Right forelimb (tissue), 1 donor: Measurements from ENCODE around the gene RNF40.
A peak's percentile ranks its signal among the peaks of the same experiment; 100 is the strongest.

Experiments used
- DNase-seq: peaks from one replicate; pipeline ENCODE4 v3.0.0-alpha.2; 2018

The RNF40 gene

GRCh38 chr16:30741461-30741914 is 20.6 kb upstream of the RNF40 start:
- DNase-seq: no peak

- no peak for DNase-seq
These were observed 18.4 kb upstream of the RNF40 start for GRCh38 chr16:30743716-30744115.

GRCh38 chr16:30744183-30744582 is 17.9 kb upstream of the RNF40 start:
- DNase-seq: no peak

DNA sequence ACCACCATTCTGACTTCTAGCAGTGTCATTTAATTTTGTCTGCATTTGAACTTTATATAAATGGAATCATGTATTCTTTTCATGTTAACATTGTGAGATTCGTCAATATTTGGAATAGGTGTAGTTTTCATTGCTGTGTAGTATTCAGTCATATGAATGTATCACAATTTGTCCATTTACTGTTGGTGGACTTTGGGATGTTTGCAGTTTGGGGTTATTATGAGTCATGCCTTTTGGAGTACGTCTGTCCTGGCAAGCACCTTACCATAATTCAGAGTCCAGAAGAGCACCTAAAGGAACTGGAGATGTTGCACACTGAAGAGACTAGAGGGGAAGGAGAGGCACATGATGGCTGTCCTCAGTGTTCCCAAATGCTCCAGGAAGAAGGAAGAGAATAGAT is 17.0 kb upstream of the RNF40 start:
- no peak for DNase-seq

DNA sequence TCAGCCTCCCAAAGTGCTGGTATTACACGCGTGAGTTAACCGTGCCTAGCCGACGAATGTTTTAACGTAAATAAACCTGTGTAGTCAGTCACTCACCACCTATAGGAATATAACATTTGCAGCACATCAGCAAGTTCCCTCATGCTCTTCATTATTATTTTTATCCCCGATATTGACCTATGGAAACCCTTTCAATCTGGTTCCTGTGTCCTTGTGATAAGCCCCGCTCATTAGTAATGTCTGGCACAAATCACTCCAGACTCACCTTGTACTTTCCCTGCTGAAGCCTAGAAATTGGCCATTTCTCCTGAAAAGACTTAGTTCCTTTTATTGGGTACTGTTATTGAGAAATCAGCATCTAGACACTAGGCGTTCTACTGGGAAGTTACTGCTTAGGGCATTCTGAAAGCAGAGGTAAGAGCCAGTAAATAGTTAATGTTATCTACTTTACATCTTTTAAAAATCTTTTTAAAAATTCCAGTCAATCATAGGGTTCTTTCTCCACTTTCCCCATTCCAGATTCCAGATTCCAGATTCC is 15.4 kb upstream of the RNF40 start:
- no peak for DNase-seq

DNA sequence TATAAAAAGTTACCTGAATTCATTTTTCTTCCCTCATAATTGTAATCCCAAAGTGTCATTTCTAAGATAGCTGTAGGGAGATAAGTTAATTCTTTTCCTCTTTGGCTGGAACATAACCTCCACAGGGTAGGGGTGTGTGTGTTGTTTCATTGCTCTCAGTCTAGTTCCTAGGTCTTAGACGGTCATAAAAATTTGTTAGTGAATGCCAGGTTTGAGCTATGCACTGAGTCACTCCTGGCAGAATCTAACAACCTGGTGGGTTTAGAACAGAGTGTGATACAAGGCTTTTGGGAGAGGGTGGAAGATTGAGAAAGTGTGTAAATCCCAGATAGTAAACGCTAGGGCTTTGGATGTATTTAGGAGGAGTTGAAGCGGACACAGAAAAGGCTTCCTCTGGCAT is 14.8 kb upstream of the RNF40 start:
- DNase-seq: no peak

DNA sequence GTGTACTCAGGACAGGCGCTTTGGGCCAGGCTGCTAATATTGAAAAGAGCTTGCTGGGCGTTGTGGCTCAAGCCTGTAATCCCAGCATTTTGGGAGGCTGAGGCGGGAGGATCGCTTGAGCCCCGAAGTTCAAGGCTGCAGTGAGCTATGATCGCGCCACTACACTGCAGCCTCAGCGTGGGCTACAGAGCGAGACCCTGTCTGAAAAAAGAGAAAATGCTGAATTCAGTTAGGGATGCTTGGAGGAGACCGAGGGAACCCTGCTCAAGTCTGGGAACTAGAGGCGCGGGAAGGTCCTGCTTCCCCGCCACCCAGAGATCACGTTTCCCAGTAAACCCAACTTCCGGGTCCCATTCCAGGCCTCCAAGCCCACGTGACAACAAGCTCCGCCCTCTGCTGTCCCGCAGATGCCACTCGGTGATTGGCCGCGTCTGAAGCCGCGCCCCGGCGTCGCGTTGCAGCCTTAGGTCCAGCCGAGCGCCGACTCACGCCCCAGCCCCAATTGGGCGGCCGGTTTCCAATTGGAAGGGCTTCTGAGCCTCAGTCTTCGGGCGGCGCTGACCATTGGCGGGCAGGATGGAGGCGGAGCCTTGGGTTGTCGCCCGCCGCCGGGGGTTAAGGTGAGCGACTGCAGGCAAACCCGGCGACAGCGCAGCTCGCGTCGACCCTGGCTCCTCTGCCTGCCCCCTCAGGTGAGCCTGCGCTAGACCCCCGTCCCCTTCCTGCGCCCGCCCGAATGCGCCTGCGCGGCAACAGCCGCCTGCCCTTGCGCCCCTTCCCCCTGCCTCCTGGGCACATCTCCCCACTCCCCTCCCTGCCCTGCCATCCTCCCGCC is 14.1 kb upstream of the RNF40 start, which contains the start of gene PHKG2:
Gene PHKG2 (plus strand): TSS at position 627 of the 835 bp plus-strand sequence. CDS start 396 bp downstream, outside the sequence.
- DNase-seq: peak; percentile 99

GRCh38 chr16:30748634-30749445 is 13.3 kb upstream of the RNF40 start:
- no peak for DNase-seq

- DNase-seq: no peak
These were observed 11.9 kb upstream of the RNF40 start for GRCh38 chr16:30750201-30750600.

DNA sequence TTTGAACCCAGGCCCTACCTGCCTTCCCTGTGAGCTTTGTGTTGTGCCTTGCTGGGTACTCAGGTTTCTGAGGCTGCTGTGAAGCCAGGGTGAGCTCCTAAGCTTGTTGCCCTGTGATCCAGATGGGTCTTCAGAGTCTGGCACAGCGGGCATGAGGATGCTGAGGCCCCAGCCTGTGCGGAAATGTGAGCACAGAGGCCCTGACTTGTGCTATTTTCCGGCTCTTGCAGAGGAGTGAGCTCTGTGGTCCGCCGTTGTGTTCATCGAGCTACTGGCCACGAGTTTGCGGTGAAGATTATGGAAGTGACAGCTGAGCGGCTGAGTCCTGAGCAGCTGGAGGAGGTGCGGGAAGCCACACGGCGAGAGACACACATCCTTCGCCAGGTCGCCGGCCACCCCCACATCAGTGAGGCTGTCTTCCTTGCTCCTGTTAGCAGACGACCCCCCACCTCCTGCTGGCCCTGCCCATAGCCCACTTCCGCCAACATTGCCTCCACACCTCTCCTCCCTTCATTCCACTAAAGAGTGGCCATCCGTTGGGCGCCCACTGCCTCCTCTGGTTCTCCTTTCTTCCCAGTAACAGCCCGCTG is 11.2 kb upstream of the RNF40 start:
- DNase-seq: no peak

DNA sequence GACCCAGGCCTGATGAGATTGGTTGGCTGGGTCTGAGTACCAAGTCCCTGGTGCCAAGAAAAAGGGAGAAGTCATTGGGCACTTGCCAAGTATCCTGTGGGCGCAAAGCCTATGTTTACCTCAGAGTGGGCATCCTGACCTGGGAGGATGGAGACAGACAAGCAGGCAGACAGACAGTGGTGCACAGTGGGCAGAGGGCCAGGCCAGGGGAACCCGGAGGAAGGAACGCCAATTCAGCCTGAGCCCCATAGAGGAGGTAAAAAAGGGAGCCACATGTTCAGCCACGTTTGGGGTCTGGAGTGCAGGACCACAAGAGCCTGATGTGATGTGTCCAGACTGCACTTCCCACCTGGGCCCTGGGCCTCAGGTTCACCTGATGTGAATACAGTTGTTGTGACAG is 8.5 kb upstream of the RNF40 start:
- DNase-seq: no peak

DNA sequence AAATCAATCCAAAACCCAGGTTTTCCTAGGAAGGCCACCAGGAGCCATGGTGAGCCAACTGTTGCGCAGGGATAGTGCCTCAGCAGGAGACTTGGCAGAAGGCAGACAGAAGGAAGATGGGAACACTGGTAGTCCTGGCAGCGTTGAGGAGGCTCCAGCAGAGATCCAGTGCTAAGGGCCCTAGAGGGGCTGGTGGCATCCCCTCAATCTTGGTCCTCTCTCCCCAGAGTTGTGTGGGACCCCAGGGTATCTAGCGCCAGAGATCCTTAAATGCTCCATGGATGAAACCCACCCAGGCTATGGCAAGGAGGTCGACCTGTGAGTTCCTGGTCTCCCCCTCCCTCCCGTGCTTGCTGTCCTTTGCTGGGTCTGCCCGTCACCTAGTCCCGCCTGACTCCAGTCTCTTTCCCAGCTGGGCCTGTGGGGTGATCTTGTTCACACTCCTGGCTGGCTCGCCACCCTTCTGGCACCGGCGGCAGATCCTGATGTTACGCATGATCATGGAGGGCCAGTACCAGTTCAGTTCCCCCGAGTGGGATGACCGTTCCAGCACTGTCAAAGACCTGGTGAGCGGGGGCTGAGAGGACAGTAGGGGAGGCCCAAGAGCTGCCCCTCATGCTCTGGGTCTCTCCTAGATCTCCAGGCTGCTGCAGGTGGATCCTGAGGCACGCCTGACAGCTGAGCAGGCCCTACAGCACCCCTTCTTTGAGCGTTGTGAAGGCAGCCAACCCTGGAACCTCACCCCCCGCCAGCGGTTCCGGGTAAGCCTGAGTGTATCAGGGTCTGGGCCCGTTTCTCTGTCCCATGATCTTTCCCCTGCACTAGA is 6.0 kb upstream of the RNF40 start:
- DNase-seq: no peak

- no peak for DNase-seq
These were observed 5.4 kb upstream of the RNF40 start for GRCh38 chr16:30756781-30757100.

DNA sequence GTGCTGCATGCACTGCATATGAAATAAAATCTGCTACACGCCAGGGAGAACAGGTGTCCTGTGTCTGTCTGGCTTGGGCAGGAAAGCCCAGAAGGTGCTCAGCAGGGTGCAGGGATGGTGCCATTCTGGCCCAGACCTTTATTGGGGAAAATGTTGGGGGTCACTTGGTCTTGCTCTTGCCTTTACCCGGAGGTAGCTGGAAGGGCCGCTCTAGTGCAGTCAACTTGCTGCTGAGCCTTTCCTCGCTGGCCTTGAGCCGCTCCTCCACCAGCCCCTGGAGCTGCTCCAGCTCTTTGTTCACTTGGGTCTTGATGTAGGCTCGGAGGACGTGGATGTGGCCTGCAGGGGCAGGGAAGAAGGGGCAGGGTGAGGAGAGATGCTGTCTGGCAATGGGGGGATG is 4.8 kb upstream of the RNF40 start:
- DNase-seq: no peak

DNA sequence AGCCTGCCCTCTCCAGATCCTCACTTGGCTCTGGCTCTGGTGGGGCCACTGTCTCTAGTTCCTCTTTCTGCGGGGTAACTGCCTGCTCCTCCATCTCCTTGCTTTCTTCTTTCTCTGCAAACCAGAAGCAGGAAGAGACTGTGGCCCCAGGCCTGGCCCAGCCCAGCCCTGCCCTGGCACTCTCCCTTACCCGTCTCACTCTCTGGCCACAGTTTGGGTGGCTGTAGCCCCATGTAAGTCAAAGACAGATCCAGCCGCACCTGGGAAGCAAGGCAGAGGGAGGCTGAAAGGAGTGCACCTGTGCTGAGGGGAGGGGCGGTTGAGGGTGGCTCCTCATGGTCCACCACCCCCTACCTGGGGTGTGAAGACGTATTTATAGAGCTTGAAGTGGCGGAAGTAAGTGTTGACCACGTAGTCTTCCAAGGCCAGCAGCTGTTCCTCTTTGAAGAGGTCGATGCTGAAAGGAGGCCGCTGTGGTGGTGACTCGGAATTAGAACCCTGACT is 3.1 kb upstream of the RNF40 start:
- DNase-seq: no peak

DNA sequence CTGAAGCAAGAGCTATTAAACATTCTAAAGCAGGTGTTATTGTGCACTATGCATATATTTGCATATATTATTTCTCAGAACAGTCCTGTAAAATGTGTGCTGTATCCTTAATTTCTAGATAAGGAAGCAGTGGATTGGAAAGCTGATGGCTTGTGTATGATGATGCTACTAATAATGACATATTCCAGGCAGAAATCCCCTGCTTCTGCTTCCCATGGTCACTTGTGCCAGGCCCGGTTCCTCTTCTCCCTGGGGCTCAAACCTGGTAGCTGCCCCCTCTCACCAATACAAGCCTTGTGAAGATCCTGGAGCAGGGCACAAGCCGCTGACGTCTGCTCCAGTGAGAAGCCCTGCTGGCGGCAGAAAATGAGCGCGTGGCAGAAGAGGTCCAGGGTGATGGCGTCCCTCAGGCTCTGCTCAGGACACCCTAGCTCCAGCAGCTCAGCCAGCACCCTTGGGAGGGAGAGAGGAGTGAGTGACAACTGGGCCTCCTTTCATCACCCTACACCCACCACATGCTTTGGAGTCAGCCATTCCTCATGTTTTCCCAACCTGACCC is 2.0 kb upstream of the RNF40 start:
- DNase-seq: no peak

- no peak for DNase-seq
These were observed 1.3 kb upstream of the RNF40 start for GRCh38 chr16:30760577-30761426.

DNA sequence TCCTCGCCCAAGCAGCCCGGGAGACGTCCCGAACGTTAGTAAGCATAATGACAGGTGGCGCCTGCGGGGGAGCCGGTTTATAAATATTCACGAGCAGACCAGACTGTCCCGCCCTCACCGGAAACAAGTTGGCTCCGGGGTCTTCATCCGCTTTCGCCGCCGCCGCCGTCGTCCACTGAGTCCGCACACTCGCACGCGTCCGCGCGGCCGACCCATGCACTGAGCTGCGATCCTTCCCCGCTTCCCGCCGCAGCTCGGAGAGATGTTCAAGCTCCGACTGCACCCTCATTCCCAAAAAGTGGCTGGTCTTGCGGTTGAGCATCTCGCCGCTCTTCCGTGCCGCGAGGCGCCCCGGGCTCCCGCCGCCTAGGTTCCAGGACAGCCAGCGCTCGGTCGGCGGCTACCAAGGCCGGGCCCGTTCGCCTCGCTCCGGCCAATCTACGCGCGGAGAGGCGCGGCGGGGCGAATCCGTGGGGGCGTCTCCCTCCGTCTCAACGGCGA is 645 bp upstream of the RNF40 start:
- DNase-seq: no peak

GRCh38 chr16:30762991-30763725 is 1.0 kb downstream of the RNF40 start:
- DNase-seq: no peak

DNA sequence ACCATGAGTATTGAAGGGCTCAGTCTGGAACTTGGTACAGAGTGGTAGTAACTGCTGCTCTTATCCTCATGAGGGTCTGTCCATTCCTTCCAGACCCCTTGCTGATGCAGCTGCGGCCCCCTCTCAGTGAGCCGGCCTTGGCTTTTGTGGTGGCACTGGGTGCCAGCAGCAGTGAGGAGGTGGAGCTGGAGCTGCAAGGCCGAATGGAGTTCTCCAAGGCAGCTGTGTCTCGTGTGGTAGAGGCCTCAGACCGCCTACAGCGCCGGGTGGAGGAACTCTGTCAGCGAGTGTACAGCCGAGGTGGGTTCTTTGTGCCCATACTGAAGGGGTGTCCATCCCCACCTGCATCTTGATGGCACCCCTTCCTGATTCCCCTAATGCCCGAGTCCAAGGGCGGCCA is 2.0 kb downstream of the RNF40 start:
- DNase-seq: no peak
